ENCODE data around the gene DENND6B. TPM values are rescaled to one million over a fixed set of nuclear protein-coding genes. Genes with fewer than 3 reads are reported as not detected.

DENND6B gene
- total RNA-seq, 1 experiment from 2014 or later: 2.5 TPM

GRCh38 chr22:50315289-50316113 lies 11.3 kb downstream of the DENND6B start (continued):
- no peak for TF ChIP-seq NFE2L1 (CRISPR knock-in tag; IDR thresholded peaks at IDR 0.05)
- TF ChIP-seq ZNF317 (CRISPR knock-in tag; IDR thresholded peaks at IDR 0.05; ENCODE audit: borderline replicate concordance, low read depth): no peak
- TF ChIP-seq JUN (CRISPR knock-in tag; IDR thresholded peaks at IDR 0.05): no peak
- TF ChIP-seq ETV6 (CRISPR knock-in tag; IDR thresholded peaks at IDR 0.05): no peak
- TF ChIP-seq SMAD3 (CRISPR knock-in tag; IDR thresholded peaks at IDR 0.05; ENCODE audit: borderline replicate concordance): no peak

- H3K4me3 Mint-ChIP-seq: no peak overlapping the region
- peak; percentile 65 for ATAC-seq
- H3K36me3 Mint-ChIP-seq: no peaks in the 10 kb centered on the region
Observed at GRCh38 chr22:50314455-50315288, 12.1 kb downstream of the DENND6B start.

More at GRCh38 chr22:50314455-50315288, 12.1 kb downstream of the DENND6B start:
- POLR2A ChIA-PET: no interaction called here
- Mint-ChIP-seq H3K4me1 (peaks cover 7% of the 10 kb centered on the region), H3K27ac (peak overlapping the region; percentile 9; the same call in 1 of the 2 replicates), H3K27me3 (ENCODE audit: low read depth) (no peaks in the 10 kb centered on the region; the same call in 1 of the 2 replicates), H3K9me3 (no peaks in the 10 kb centered on the region)
- TF ChIP-seq TCF7 (CRISPR knock-in tag; IDR thresholded peaks at IDR 0.05; ENCODE audit: low read depth) (no peak), USF1 (CRISPR knock-in tag; IDR thresholded peaks at IDR 0.05) (no peak), FOXP4 (CRISPR knock-in tag; IDR thresholded peaks at IDR 0.05) (no peak), OVOL2 (CRISPR knock-in tag; IDR thresholded peaks at IDR 0.05; ENCODE audit: borderline replicate concordance) (no peak), ZNF425 (CRISPR knock-in tag; conservative IDR thresholded peaks at IDR 0.05) (no peak), NFYB (CRISPR knock-in tag; conservative IDR thresholded peaks at IDR 0.05; ENCODE audit: low read depth) (no peak), GRHL2 (CRISPR knock-in tag; IDR thresholded peaks at IDR 0.05; ENCODE audit: insufficient replicate concordance, severe bottlenecking) (no peak), MLX (CRISPR knock-in tag; IDR thresholded peaks at IDR 0.05) (no peak), MAX (CRISPR knock-in tag; IDR thresholded peaks at IDR 0.05) (no peak), NR1H2 (CRISPR knock-in tag; IDR thresholded peaks at IDR 0.05) (no peak), EMX1 (CRISPR knock-in tag; IDR thresholded peaks at IDR 0.05) (no peak), SMAD4 (CRISPR knock-in tag; IDR thresholded peaks at IDR 0.05) (no peak)
- CTCF ChIA-PET: interaction anchor here (1.0 to 2.1 kb wide), 4 partner anchors 8 to 43 kb away, joined by 3 to 6 read pairs (median 6); partner anchors contain the start of genes DENND6B and PLXNB2
- no peak for DNase-seq (ENCODE audit: low spot score)

Data from WTC11 (cell line).